Stomach (tissue), 4 donors: ENCODE results near the gene CXCL3.

Experiments used
- EP300 ChIP-seq: sonication (generic); formaldehyde crosslinking; IDR thresholded peaks from one replicate; pipeline ENCODE4 v1.6.1; 2017; ENCODE audit warnings: antibody characterized with exemption
- POLR2A ChIP-seq, 4 donors: fragments of 450-650 bp; IDR thresholded peaks; one replicate each; pipeline ENCODE4 v1.6.1; 2016; ENCODE audit warnings: antibody characterized with exemption in 4 of 4, control low read depth in 2 of 4, mild to moderate bottlenecking in 1 of 4, moderate library complexity in 1 of 4
- POLR2AphosphoS5 ChIP-seq, 3 donors: sonication (generic); formaldehyde crosslinking; IDR thresholded peaks; one replicate each; pipeline ENCODE4 v1.6.1; 2016; ENCODE audit warnings: antibody characterized with exemption in 3 of 3
- TF ChIP-seq, protein P1 (sequence below), 7 experiments: fragments of 450-650 bp in 4 of 7; fragments of 200-600 bp in 3 of 7; sonication (generic) in 3 of 7; IDR thresholded peaks; one replicate each; pipeline ENCODE4 v1.5.1; 2016 to 2019; ENCODE audit warnings: antibody characterized with exemption in 7 of 7, control low read depth in 2 of 7, mild to moderate bottlenecking in 1 of 7

DNA sequence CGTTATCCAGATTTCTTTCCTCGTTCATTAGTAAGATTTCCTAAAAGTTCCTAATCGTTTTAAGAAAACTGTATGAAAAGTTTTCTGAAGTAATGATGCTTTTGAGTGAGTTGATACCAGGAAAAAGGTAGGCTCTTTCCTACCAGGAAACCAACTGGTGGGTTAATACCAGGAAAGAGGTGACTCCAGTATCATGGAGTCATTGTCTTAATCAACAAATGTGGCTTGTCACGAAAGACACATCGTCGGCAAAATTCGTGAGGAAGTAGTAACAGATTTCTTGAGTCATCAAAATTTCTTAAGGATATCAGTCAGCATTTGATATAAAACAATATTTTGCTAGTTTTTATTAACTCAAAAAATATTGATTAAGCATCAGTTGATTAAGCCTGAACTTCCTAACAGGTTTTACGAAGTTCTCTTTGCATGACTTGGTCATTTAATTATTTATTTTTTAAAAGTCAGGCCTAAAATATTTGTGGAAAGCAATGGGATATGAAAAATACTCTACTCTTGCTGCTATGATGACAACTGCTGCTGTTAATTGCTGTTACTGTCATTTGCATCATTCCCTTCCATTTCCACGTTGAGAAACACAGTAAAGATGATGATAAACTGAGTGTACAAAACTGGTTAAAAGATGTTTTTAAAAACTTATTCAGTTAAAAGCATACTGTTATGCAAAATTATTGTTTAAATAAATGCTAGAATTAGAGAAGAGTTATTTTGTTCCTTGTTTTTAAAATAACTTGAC is 47.3 kb downstream of the CXCL3 start:
- TF ChIP-seq, protein P1, sequence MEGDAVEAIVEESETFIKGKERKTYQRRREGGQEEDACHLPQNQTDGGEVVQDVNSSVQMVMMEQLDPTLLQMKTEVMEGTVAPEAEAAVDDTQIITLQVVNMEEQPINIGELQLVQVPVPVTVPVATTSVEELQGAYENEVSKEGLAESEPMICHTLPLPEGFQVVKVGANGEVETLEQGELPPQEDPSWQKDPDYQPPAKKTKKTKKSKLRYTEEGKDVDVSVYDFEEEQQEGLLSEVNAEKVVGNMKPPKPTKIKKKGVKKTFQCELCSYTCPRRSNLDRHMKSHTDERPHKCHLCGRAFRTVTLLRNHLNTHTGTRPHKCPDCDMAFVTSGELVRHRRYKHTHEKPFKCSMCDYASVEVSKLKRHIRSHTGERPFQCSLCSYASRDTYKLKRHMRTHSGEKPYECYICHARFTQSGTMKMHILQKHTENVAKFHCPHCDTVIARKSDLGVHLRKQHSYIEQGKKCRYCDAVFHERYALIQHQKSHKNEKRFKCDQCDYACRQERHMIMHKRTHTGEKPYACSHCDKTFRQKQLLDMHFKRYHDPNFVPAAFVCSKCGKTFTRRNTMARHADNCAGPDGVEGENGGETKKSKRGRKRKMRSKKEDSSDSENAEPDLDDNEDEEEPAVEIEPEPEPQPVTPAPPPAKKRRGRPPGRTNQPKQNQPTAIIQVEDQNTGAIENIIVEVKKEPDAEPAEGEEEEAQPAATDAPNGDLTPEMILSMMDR (IDR thresholded peaks at IDR 0.05): no peak
- TF ChIP-seq POLR2AphosphoS5 (IDR thresholded peaks at IDR 0.05) (no peak), POLR2A (IDR thresholded peaks at IDR 0.05) (no peak), EP300 (no peak)
